PC-9 (cell line): ENCODE results near the gene IFNAR1.

Source experiments
- EZH2 ChIP-seq: fragments of 200-600 bp; sonication (generic); IDR thresholded peaks from 2 replicates; pipeline ENCODE4 v1.8.0; 2017; ENCODE audit warnings: antibody characterized with exemption, low read depth
- TF ChIP-seq, protein P1 (sequence below): fragments of 200-600 bp; sonication (generic); conservative IDR thresholded peaks from 2 replicates; pipeline ENCODE4 v1.6.1; 2017; ENCODE audit warnings: mixed run types, antibody characterized with exemption, mild to moderate bottlenecking, moderate library complexity

DNA sequence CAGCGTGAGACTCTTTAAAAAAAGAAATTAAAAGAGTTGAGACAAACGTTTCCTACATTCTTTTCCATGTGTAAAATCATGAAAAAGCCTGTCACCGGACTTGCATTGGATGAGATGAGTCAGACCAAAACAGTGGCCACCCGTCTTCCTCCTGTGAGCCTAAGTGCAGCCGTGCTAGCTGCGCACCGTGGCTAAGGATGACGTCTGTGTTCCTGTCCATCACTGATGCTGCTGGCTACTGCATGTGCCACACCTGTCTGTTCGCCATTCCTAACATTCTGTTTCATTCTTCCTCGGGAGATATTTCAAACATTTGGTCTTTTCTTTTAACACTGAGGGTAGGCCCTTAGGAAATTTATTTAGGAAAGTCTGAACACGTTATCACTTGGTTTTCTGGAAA is 31.2 kb downstream of the IFNAR1 start:
- TF ChIP-seq EZH2, result no peak
- TF ChIP-seq, protein P1, sequence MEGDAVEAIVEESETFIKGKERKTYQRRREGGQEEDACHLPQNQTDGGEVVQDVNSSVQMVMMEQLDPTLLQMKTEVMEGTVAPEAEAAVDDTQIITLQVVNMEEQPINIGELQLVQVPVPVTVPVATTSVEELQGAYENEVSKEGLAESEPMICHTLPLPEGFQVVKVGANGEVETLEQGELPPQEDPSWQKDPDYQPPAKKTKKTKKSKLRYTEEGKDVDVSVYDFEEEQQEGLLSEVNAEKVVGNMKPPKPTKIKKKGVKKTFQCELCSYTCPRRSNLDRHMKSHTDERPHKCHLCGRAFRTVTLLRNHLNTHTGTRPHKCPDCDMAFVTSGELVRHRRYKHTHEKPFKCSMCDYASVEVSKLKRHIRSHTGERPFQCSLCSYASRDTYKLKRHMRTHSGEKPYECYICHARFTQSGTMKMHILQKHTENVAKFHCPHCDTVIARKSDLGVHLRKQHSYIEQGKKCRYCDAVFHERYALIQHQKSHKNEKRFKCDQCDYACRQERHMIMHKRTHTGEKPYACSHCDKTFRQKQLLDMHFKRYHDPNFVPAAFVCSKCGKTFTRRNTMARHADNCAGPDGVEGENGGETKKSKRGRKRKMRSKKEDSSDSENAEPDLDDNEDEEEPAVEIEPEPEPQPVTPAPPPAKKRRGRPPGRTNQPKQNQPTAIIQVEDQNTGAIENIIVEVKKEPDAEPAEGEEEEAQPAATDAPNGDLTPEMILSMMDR, result no peak
